ENCODE results near the gene PJVK.

- TF ChIP-seq CTCF (IDR thresholded peaks at IDR 0.05) (no peak), POLR2A (IDR thresholded peaks at IDR 0.05) (no peak), POLR2AphosphoS5 (IDR thresholded peaks at IDR 0.05; ENCODE audit: insufficient read depth in 1 of 2, low read depth in 1 of 2) (no peak)
Observed at GRCh38 chr2:178473931-178474330, 22.8 kb downstream of the PJVK start.

Measured in vagina (tissue), 2 donors.